Subcutaneous adipose tissue (tissue), 4 donors: Measurements from ENCODE around the gene FYN. TPM values are rescaled to one million over a fixed set of nuclear protein-coding genes. Genes with fewer than 3 reads are reported as not detected.

Experiments
- CTCF ChIP-seq: fragments of 450-650 bp; IDR thresholded peaks from one replicate; pipeline ENCODE4 v1.5.1; 2016; ENCODE audit warnings: low read depth, mild to moderate bottlenecking, control low read depth, antibody characterized with exemption, moderate library complexity
- total RNA-seq, 4 donors: library from RNA; depleted of rRNA; stranded (reverse); fragments of >200 nt; gene quantifications; one replicate each; pipeline ENCODE4 v1.1.0, GENCODE V29; 2016

FYN gene
- total RNA-seq, 4 donors from 2014 or later: 185 to 279 (median 252) TPM

GRCh38 chr6:111667931-111668330 lies 205.3 kb downstream of the FYN start:
- no peak for TF ChIP-seq CTCF

- no peak for TF ChIP-seq CTCF
Measured at GRCh38 chr6:111666847-111667246, 206.4 kb downstream of the FYN start.

- TF ChIP-seq CTCF: no peak
Measured at GRCh38 chr6:111664565-111665030, 208.7 kb downstream of the FYN start.

GRCh38 chr6:111663692-111664564 lies 209.3 kb downstream of the FYN start:
- TF ChIP-seq CTCF: no peak

GRCh38 chr6:111662794-111663593 lies 210.3 kb downstream of the FYN start:
- TF ChIP-seq CTCF: no peak

GRCh38 chr6:111662072-111662793 lies 211.0 kb downstream of the FYN start:
- no peak for TF ChIP-seq CTCF
